H4 (cell line): ENCODE data around the gene GRPEL2. TPM values are rescaled to one million over a fixed set of nuclear protein-coding genes. Genes with fewer than 3 reads are reported as not detected.
"Not testable (repeated sequence)": the region's sequence is repeated elsewhere in the genome, so short reads cannot be mapped to it uniquely, and the experiment has no call there.

Experiments used
- DNase-seq: peaks from one replicate; pipeline ENCODE4 v3.0.0-alpha.2; 2015; ENCODE audit warnings: low spot score
- total RNA-seq: library from RNA; depleted of rRNA; stranded (reverse); fragments of >200 nt; shearing (Covaris generic); gene quantifications from 2 replicates; pipeline ENCODE4 v1.2.3, GENCODE V29; 2014

GRPEL2 gene
- total RNA-seq, 1 experiment from 2014 or later, result 17.9 TPM

- no peak for DNase-seq
Measured at GRCh38 chr5:149376711-149377447, 31.6 kb downstream of the GRPEL2 start.

- no peak for DNase-seq
Measured at GRCh38 chr5:149378241-149378820, 33.0 kb downstream of the GRPEL2 start.

GRCh38 chr5:149379177-149379761 lies 34.0 kb downstream of the GRPEL2 start, which contains the start of gene IL17B:
Gene IL17B, minus strand, starts transcription at chr5:149379292. Its CDS starts 67 bp downstream, at chr5:149379225.
- DNase-seq, result no peak

GRCh38 chr5:149379818-149380374 lies 34.6 kb downstream of the GRPEL2 start:
- DNase-seq, result no peak

GRCh38 chr5:149380466-149381121 lies 35.3 kb downstream of the GRPEL2 start:
- DNase-seq, result no peak

GRCh38 chr5:149381261-149381985 lies 36.1 kb downstream of the GRPEL2 start:
- DNase-seq, result no peak

GRCh38 chr5:149381986-149382338 lies 36.7 kb downstream of the GRPEL2 start:
- peak; percentile 61 for DNase-seq

GRCh38 chr5:149382517-149383220 lies 37.4 kb downstream of the GRPEL2 start:
- DNase-seq, result no peak

GRCh38 chr5:149383399-149383798 lies 38.1 kb downstream of the GRPEL2 start:
- DNase-seq, result no peak

- DNase-seq, result no peak
Measured at GRCh38 chr5:149386166-149386565, 40.9 kb downstream of the GRPEL2 start.

- DNase-seq, result no peak
Measured at GRCh38 chr5:149387081-149387631, 41.9 kb downstream of the GRPEL2 start.

- DNase-seq, result no peak
Measured at GRCh38 chr5:149387982-149388381, 42.7 kb downstream of the GRPEL2 start.

GRCh38 chr5:149388498-149389190 lies 43.3 kb downstream of the GRPEL2 start:
- no peak for DNase-seq

GRCh38 chr5:149389552-149390495 lies 44.5 kb downstream of the GRPEL2 start:
- no peak for DNase-seq

GRCh38 chr5:149391076-149391475 lies 45.8 kb downstream of the GRPEL2 start:
- DNase-seq, result not testable (repeated sequence)

- DNase-seq, result no peak
Measured at GRCh38 chr5:149391524-149391923, 46.2 kb downstream of the GRPEL2 start.

GRCh38 chr5:149392718-149393117 lies 47.4 kb downstream of the GRPEL2 start:
- DNase-seq, result no peak

- not testable (repeated sequence) for DNase-seq
Measured at GRCh38 chr5:149394996-149395395, 49.7 kb downstream of the GRPEL2 start.

GRCh38 chr5:149397530-149397929 lies 52.2 kb downstream of the GRPEL2 start:
- no peak for DNase-seq
